H9 (cell line): ENCODE results near the gene NOTUM. TPM values are rescaled to one million over a fixed set of nuclear protein-coding genes. Genes with fewer than 3 reads are reported as not detected.

ENCODE experiments used
- DNase-seq: peaks from one replicate; pipeline ENCODE4 v3.0.0-alpha.2; 2017
- H2AFZ ChIP-seq: one replicate; pipeline ENCODE4 v1.6.1; 2013; ENCODE audit warnings: mild to moderate bottlenecking, low read length, control low read depth, moderate library complexity
- H2AK5ac ChIP-seq: 2 replicates; pipeline ENCODE4 v1.6.1; 2013; ENCODE audit warnings: low read length, control low read depth, mixed read lengths; ENCODE audit not compliant: insufficient read length
- H2BK120ac ChIP-seq: one replicate; pipeline ENCODE4 v1.6.1; 2013; ENCODE audit warnings: low read depth, mild to moderate bottlenecking, low read length, control low read depth, inconsistent platforms; ENCODE audit not compliant: poor library complexity, severe bottlenecking
- H2BK12ac ChIP-seq: 2 replicates; pipeline ENCODE4 v1.6.1; 2013; ENCODE audit warnings: low read length, control low read depth, mixed read lengths, low read depth; ENCODE audit not compliant: insufficient read length
- H2BK15ac ChIP-seq: 2 replicates; pipeline ENCODE4 v1.6.1; 2013; ENCODE audit warnings: low read depth, low read length, control low read depth
- H2BK20ac ChIP-seq: one replicate; pipeline ENCODE4 v1.6.1; 2013; ENCODE audit warnings: low read depth, mild to moderate bottlenecking, low read length, control low read depth, inconsistent platforms; ENCODE audit not compliant: poor library complexity, severe bottlenecking
- H2BK5ac ChIP-seq: 2 replicates; pipeline ENCODE4 v1.6.1; 2013; ENCODE audit warnings: low read length, control low read depth, mixed read lengths; ENCODE audit not compliant: insufficient read length
- H3K14ac ChIP-seq: 2 replicates; pipeline ENCODE4 v1.6.1; 2013; ENCODE audit warnings: low read length, control low read depth; ENCODE audit not compliant: insufficient read depth
- H3K18ac ChIP-seq: 2 replicates; pipeline ENCODE4 v1.6.1; 2013; ENCODE audit warnings: low read depth, mild to moderate bottlenecking, mixed read lengths, low read length, control low read depth; ENCODE audit not compliant: insufficient read length
- H3K23ac ChIP-seq: 2 replicates; pipeline ENCODE4 v1.6.1; 2013; ENCODE audit warnings: low read length, control low read depth, mixed read lengths, low read depth; ENCODE audit not compliant: insufficient read length
- H3K23me2 ChIP-seq: 2 replicates; pipeline ENCODE4 v1.6.1; 2013; ENCODE audit warnings: low read depth, mild to moderate bottlenecking, mixed read lengths, low read length, control low read depth; ENCODE audit not compliant: insufficient read length, poor library complexity, severe bottlenecking
- H3K27ac ChIP-seq: 2 replicates; pipeline ENCODE4 v1.5.1; 2013; ENCODE audit warnings: low read length, control low read depth, mixed read lengths, low read depth; ENCODE audit not compliant: insufficient read length
- H3K27me3 ChIP-seq: 2 replicates; pipeline ENCODE4 v1.6.1; 2013; ENCODE audit warnings: low read length, control low read depth, inconsistent platforms; ENCODE audit not compliant: insufficient read depth
- H3K4ac ChIP-seq: 2 replicates; pipeline ENCODE4 v1.6.1; 2013; ENCODE audit warnings: low read depth, mild to moderate bottlenecking, control low read depth, inconsistent platforms, low read length, moderate library complexity
- H3K4me1 ChIP-seq: 2 replicates; pipeline ENCODE4 v1.6.1; 2013; ENCODE audit warnings: low read length, control low read depth, inconsistent platforms; ENCODE audit not compliant: insufficient read depth
- H3K4me2 ChIP-seq: 2 replicates; pipeline ENCODE4 v1.6.1; 2013; ENCODE audit warnings: low read length, control low read depth, mixed read lengths; ENCODE audit not compliant: insufficient read length, insufficient read depth
- H3K56ac ChIP-seq: 2 replicates; pipeline ENCODE4 v1.6.1; 2013; ENCODE audit warnings: low read depth, mild to moderate bottlenecking, mixed read lengths, low read length, control low read depth; ENCODE audit not compliant: insufficient read length
- H3K79me1 ChIP-seq: 2 replicates; pipeline ENCODE4 v1.6.1; 2013; ENCODE audit warnings: low read depth, mild to moderate bottlenecking, moderate library complexity, low read length, control low read depth, inconsistent platforms; ENCODE audit not compliant: insufficient read depth, poor library complexity, severe bottlenecking
- H3K79me2 ChIP-seq: 2 replicates; pipeline ENCODE4 v1.6.1; 2013; ENCODE audit warnings: low read length, control low read depth, inconsistent platforms; ENCODE audit not compliant: insufficient read depth
- H3K9ac ChIP-seq: 2 replicates; pipeline ENCODE4 v1.6.1; 2013; ENCODE audit warnings: low read length, control low read depth, mixed read lengths; ENCODE audit not compliant: insufficient read length; ENCODE audit errors: extremely low read depth
- H3K9me3 ChIP-seq: one replicate; pipeline ENCODE4 v1.6.1; 2013; ENCODE audit warnings: low read depth, low read length, inconsistent platforms; ENCODE audit not compliant: control insufficient read depth
- H3T11ph ChIP-seq: one replicate; pipeline ENCODE4 v1.6.1; 2013; ENCODE audit warnings: mild to moderate bottlenecking, low read length, control low read depth, inconsistent platforms
- H4K20me1 ChIP-seq: one replicate; pipeline ENCODE4 v1.6.1; 2013; ENCODE audit not compliant: control insufficient read depth, insufficient read length, insufficient read depth
- H4K5ac ChIP-seq: 2 replicates; pipeline ENCODE4 v1.6.1; 2013; ENCODE audit warnings: low read depth, mild to moderate bottlenecking, mixed read lengths, low read length, control low read depth; ENCODE audit not compliant: insufficient read length
- H4K8ac ChIP-seq: replicated peaks from 2 replicates; pipeline ENCODE4 v1.6.1; 2013; ENCODE audit warnings: low read length, control low read depth, mixed read lengths, low read depth; ENCODE audit not compliant: insufficient read length
- H4K91ac ChIP-seq: 2 replicates; pipeline ENCODE4 v1.6.1; 2013; ENCODE audit warnings: low read depth, mild to moderate bottlenecking, moderate library complexity, mixed read lengths, low read length, control low read depth; ENCODE audit not compliant: insufficient read length
- H3K27ac Mint-ChIP-seq, 3 experiments: 2 replicates in 2 of 3; 3 replicates in 1 of 3; pipeline ENCODE4 v1.8.0; 2020 to 2021; ENCODE audit warnings: mixed read lengths in 3 of 3, mild to moderate bottlenecking in 1 of 3, moderate library complexity in 1 of 3
- H3K27me3 Mint-ChIP-seq: 2 replicates; pipeline ENCODE4 v1.8.0; 2021; ENCODE audit warnings: low read depth, mild to moderate bottlenecking, moderate library complexity, mixed read lengths
- H3K36me3 Mint-ChIP-seq, 3 experiments: 2 replicates in 2 of 3; 3 replicates in 1 of 3; pipeline ENCODE4 v1.8.0; 2020 to 2021; ENCODE audit warnings: low read depth in 3 of 3, mixed read lengths in 3 of 3; ENCODE audit not compliant: insufficient read depth in 1 of 3
- H3K4me1 Mint-ChIP-seq, 2 experiments: 2 replicates each; pipeline ENCODE4 v1.8.0; 2020; ENCODE audit warnings: mixed read lengths in 2 of 2
- H3K4me3 Mint-ChIP-seq, 2 experiments: 2 replicates in 1 of 2; 3 replicates in 1 of 2; pipeline ENCODE4 v1.8.0; 2020 to 2021; ENCODE audit warnings: mild to moderate bottlenecking in 2 of 2, mixed read lengths in 2 of 2, moderate library complexity in 1 of 2
- H3K9me3 Mint-ChIP-seq, 2 experiments: 2 replicates in 1 of 2; 3 replicates in 1 of 2; pipeline ENCODE4 v1.8.0; 2020; ENCODE audit warnings: mild to moderate bottlenecking in 2 of 2, mixed read lengths in 2 of 2, moderate library complexity in 1 of 2
- WGBS: extraction: QIAGEN DNeasy Blood & Tissue Kit; methylation state at CpG from one replicate; pipeline ENCODE4 v1.1.7; 2013; ENCODE audit warnings: missing lambda C conversion rate, low lambda C conversion rate, mixed read lengths; ENCODE audit not compliant: insufficient read length; ENCODE audit errors: extremely low coverage; 5-methylcytosine and 5-hydroxymethylcytosine counted together
- total RNA-seq: library from RNA; stranded (reverse); gene quantifications from 2 replicates; pipeline ENCODE4 v1.2.1, GENCODE V29; 2021
- TF ChIP-seq, protein P1 (sequence below): fragments of 200-600 bp; sonication (generic); conservative IDR thresholded peaks from 3 replicates; pipeline ENCODE4 v1.8.0; 2021; ENCODE audit warnings: antibody characterized with exemption, mild to moderate bottlenecking

NOTUM gene
- total RNA-seq, 1 experiment from 2014 or later: 2.1 TPM

DNA sequence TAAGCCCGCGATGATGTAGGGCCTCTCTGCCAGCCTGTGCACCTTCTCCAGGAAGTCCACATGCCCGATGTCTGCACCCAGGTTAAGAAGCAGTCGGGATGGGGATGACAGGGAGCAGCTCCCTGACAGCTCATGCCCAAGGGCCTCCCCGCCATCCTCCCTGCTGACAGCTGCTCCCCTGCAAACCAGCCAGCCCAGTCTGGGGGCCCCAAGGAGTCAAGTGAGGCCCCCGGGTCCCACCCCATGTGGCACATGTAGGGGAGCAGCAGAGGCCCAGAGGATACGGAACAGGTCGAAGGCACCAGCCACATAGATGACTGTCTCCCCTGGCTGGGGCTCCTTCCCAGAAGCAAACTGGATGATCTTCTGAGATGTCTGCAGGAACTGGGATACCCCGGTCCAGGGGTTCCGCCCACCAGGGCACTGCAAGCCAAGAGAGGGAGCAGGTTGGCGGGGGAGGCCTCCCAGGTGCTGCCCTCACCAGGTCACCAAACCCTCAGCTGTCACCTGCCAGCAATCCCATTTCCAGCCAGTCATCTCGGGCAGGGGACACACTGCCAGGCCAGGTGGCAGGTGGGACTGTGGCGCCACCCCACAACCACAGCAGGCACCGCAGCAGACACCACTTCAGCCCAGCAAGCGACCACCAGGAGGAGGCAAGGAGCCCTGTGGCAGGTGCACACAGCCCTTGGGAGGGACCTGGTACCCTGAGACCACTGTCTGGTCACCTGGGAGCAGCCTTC, 54.3 kb downstream of the NOTUM start:
- Histone ChIP-seq H3K56ac (no peak overlapping the region), H3K79me1 (no peaks in the 10 kb centered on the region), H3K23me2 (peaks cover 15% of the 10 kb centered on the region), H3K23ac (no peak overlapping the region), H3K4me2 (no peak overlapping the region), H2AK5ac (no peak overlapping the region), H3K4ac (no peak overlapping the region), H3K27ac (no peak overlapping the region), H4K5ac (no peak overlapping the region), H3K79me2 (no peaks in the 10 kb centered on the region), H2AFZ (no peak overlapping the region), H3K14ac (no peak overlapping the region), H2BK5ac (no peak overlapping the region), H2BK15ac (no peak overlapping the region), H2BK12ac (no peak overlapping the region), H3K27me3 (no peaks in the 10 kb centered on the region; the same call in 1 of the 2 replicates), H4K91ac (no peak overlapping the region), H4K20me1 (no peaks in the 10 kb centered on the region), H2BK120ac (no peak overlapping the region), H3T11ph (no peak overlapping the region), H3K4me1 (no peaks in the 10 kb centered on the region), H3K9ac (no peak overlapping the region), H2BK20ac (no peak overlapping the region), H4K8ac (no peak overlapping the region), H3K18ac (no peak overlapping the region), H3K9me3 (no peaks in the 10 kb centered on the region)
- TF ChIP-seq, protein P1, sequence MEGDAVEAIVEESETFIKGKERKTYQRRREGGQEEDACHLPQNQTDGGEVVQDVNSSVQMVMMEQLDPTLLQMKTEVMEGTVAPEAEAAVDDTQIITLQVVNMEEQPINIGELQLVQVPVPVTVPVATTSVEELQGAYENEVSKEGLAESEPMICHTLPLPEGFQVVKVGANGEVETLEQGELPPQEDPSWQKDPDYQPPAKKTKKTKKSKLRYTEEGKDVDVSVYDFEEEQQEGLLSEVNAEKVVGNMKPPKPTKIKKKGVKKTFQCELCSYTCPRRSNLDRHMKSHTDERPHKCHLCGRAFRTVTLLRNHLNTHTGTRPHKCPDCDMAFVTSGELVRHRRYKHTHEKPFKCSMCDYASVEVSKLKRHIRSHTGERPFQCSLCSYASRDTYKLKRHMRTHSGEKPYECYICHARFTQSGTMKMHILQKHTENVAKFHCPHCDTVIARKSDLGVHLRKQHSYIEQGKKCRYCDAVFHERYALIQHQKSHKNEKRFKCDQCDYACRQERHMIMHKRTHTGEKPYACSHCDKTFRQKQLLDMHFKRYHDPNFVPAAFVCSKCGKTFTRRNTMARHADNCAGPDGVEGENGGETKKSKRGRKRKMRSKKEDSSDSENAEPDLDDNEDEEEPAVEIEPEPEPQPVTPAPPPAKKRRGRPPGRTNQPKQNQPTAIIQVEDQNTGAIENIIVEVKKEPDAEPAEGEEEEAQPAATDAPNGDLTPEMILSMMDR: peak; percentile 58
- Mint-ChIP-seq H3K27me3 (peaks cover under 1% of the 10 kb centered on the region), H3K36me3 (peaks cover 0 to 12% (median 4%) of the 10 kb centered on the region in 3 experiments; a peak in 4 of 7 replicates), H3K4me3 (no peak overlapping the region), H3K27ac (no peak overlapping the region), H3K4me1 (peaks cover 0 to 2% of the 10 kb centered on the region in 2 experiments; a peak in 2 of 4 replicates), H3K9me3 (no peaks in the 10 kb centered on the region)
- DNase-seq: peak; percentile 77
- no CpG with 5 or more reads among the region's 15 CpGs for WGBS
